GM18858 (cell line): Measurements from ENCODE around the gene FAM181A.
A peak's percentile ranks its signal among the peaks of the same experiment; 100 is the strongest.

Experiments
- ATAC-seq: cut with Tn5 transposase; IDR thresholded peaks from one replicate; pipeline ENCODE4 v1.9.1; 2021; ENCODE audit not compliant: unreplicated experiment

FAM181A gene

GRCh38 chr14:93960774-93961438 is 33.8 kb downstream of the FAM181A start:
- ATAC-seq, result no peak

- ATAC-seq, result no peak
These were observed 34.5 kb downstream of the FAM181A start for GRCh38 chr14:93961620-93962019.

- peak; percentile 34 for ATAC-seq
These were observed 35.8 kb downstream of the FAM181A start for GRCh38 chr14:93962701-93963601.

- ATAC-seq, result no peak
These were observed 36.5 kb downstream of the FAM181A start for GRCh38 chr14:93963692-93964091.

- ATAC-seq, result no peak
These were observed 37.1 kb downstream of the FAM181A start for GRCh38 chr14:93964281-93964680.

- ATAC-seq, result no peak
These were observed 37.7 kb downstream of the FAM181A start for GRCh38 chr14:93964820-93965286.

GRCh38 chr14:93965287-93965821 is 38.2 kb downstream of the FAM181A start:
- no peak for ATAC-seq

- ATAC-seq, result no peak
These were observed 38.9 kb downstream of the FAM181A start for GRCh38 chr14:93965946-93966474.

GRCh38 chr14:93967637-93968250 is 40.6 kb downstream of the FAM181A start:
- ATAC-seq, result peak; percentile 48

GRCh38 chr14:93969082-93969828 is 42.1 kb downstream of the FAM181A start:
- no peak for ATAC-seq

GRCh38 chr14:93970585-93970964 is 43.4 kb downstream of the FAM181A start:
- no peak for ATAC-seq

- ATAC-seq, result peak; percentile 20
These were observed 44.0 kb downstream of the FAM181A start for GRCh38 chr14:93970965-93971634.

- peak; percentile 11 for ATAC-seq
These were observed 44.5 kb downstream of the FAM181A start for GRCh38 chr14:93971635-93972027.

- ATAC-seq, result no peak
These were observed 45.6 kb downstream of the FAM181A start for GRCh38 chr14:93972618-93973205.

- no peak for ATAC-seq
These were observed 46.5 kb downstream of the FAM181A start for GRCh38 chr14:93973607-93974006.

- ATAC-seq, result no peak
These were observed 47.2 kb downstream of the FAM181A start for GRCh38 chr14:93974299-93974698.

- ATAC-seq, result no peak
These were observed 47.7 kb downstream of the FAM181A start for GRCh38 chr14:93974833-93975232.

- peak; percentile 64 for ATAC-seq
These were observed 48.8 kb downstream of the FAM181A start for GRCh38 chr14:93975791-93976476.

- ATAC-seq, result no peak
These were observed 49.4 kb downstream of the FAM181A start, which contains the start of gene ASB2 for GRCh38 chr14:93976477-93977057. Gene ASB2, minus strand, starts transcription at chr14:93976570. Its CDS starts 12,031 bp downstream, at chr14:93964539.
